Amniotic stem cell (primary cell): Measurements from ENCODE around the gene PWWP2B.
A peak's percentile ranks its signal among the peaks of the same experiment; 100 is the strongest.

Experiments
- DNase-seq: peaks from one replicate; lab custom pipeline; 2025; lab: John Stamatoyannopoulos, UW

PWWP2B gene

DNA sequence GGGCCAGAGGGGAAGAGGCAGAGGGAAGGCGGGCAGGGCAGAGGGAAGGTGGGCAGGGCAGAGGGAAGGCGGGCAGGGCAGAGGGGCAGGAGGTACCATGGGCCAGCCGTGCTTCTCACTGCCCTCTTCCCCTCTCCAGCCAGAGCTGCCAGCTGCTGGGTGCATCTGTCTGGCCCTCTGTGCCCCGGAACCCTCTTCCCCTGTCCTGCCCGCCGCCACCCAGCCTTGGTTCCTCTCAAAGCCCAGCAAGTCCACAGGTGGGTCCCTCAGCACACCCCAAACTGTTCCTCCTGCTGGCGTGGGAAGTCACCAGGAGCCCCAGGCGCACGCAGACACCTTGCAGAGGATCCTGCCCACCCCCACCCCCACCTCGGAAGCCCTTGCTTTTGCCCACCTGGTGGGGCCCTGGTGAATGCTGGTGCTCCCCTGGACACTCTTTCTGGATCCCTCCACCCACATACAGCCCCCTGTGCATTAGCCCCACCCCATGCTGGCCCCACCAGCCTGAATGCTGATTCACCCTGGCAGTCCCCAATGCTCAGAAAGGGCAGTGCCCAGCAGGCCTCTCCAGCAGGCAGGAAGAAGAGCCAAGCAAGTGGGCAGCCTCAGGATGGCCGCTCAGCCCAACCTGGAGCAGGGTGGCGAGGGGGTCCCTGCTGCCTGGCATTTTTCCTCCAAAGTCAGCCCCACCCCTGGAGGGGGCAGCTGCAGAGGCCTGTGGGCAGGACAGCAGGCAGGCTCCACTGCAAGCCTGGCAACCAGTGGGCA lies 1.9 kb upstream of the PWWP2B start:
- DNase-seq: no peak

DNA sequence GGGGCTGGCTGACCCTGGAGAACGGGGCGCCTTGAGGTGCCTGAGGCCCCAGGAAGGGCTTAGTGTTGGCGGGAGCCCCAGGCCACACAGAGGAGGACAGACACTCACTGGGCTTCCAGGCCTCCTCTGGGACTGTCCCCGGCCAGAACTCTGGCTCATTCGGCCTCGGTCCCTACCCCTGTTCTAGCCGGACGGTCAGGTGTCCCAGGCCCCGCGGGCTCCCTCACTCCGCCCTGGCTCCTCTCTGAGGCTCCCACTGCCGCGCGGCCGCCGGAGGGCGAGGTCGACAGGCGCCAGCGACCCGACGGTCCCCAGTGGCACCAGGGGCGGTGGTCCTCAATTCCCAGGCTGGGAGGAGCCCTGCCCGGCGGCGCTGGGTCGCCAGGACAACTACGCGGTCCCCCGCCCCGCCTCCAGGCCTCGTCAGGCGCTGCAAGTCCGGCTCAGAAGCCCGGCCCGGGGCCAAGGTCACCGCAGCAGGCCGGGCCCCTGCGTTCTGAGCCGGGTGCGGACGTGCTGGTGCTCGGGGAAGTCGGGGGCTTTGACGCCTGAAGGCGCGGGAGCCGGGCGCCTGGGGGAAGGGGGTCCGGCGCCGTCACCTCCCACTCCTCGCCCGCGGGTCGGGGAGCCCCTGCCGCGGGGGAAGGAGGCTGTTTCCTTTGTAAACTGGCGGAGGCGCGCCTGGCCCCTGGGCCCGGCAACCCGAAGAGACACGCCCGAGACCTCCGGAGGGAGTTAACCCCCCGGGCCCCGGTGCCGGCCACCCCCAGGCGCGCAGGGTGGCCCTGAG lies 1.1 kb upstream of the PWWP2B start:
- DNase-seq: no peak

DNA sequence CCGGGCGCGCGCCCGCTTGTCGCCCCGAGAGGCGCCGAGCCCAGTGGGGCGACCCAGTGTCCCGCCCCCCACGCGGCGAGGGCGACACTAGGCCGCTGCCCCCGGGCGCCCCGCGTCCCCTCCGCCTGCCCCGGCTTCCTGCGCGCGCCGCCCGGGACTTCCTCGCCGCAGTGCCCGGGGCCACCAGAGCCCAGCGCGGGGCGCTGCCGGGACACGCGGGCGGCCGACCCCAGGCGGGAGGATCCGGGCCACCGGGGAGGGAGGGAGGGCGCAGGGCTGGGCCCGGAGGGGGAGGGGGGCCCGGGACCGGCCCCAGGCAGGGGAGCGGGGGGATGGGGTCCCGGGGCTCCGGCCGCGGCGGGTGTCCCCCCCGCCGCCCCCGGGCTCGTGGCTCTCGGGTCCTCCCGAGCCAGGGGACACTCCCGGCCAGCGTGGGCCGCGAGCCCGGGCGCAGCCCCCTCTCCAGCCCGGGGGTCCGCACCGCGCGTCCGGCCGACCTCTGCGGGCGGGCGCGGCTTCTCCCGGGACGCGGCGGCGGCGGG lies 435 bp upstream of the PWWP2B start:
- no peak for DNase-seq

DNA sequence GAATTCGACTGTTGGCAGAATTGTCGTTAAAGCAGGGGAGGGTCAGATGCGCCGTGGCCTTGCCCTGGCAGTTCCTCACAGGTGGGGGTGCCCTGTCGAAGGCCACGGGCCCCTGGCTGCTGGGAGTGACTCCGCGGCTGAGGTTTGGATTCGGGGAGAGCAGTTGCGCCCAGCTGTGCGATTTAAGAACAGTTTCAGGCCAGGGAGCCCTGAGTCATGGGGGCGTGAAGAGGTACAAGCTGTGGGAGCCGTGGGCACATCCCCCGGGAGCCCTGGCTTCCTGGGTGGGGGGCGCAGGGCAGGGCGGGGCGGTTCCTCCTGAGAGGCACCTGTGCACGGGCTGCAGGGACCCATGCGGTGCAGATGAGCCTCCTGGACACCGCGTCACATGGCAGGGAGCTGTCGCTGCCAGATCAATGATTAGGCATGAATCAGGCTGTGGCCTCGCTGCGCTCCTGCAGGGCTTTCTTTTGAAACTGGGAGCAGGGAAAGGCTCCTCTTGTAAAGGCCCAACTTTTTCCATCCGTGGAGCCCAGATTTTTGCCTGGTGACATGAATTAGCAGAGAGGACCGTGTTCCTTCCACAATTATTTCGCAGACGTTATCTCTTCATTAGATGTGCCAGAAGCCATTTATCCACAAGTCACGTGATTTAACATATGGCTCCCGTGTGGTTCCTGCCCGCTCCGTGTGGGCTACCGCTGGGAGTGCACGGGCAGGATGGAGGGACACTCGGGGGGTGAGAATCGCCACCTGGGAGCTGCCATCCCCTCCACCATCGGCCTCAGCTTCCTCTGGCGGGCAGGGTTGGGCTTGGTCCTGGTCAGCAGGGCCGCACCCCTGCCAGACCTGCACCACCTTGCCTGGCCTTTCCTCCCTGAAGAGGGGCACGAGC lies 918 bp downstream of the PWWP2B start:
- peak; percentile 39 for DNase-seq

DNA sequence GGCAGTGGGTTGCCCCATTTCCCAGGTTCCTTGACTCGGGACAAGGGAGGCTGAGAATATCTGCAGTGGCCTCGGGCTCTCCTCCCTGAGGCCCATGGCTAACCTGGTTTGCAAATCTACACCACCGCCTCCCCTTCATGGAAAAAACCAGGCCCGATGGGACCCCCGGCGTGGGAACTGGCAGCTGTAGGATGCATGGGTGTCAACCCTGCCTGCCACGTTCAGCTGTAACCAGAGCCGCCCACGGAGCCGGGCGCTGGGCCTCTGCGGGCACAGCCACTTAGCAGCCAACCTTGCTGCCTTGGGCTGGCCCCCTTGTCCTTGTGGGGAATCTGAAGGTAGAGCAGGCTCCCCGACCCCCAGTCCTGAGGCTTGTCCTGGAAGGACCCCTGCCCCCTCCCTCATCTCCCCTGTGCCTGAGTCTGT lies 1.6 kb downstream of the PWWP2B start:
- DNase-seq: no peak

DNA sequence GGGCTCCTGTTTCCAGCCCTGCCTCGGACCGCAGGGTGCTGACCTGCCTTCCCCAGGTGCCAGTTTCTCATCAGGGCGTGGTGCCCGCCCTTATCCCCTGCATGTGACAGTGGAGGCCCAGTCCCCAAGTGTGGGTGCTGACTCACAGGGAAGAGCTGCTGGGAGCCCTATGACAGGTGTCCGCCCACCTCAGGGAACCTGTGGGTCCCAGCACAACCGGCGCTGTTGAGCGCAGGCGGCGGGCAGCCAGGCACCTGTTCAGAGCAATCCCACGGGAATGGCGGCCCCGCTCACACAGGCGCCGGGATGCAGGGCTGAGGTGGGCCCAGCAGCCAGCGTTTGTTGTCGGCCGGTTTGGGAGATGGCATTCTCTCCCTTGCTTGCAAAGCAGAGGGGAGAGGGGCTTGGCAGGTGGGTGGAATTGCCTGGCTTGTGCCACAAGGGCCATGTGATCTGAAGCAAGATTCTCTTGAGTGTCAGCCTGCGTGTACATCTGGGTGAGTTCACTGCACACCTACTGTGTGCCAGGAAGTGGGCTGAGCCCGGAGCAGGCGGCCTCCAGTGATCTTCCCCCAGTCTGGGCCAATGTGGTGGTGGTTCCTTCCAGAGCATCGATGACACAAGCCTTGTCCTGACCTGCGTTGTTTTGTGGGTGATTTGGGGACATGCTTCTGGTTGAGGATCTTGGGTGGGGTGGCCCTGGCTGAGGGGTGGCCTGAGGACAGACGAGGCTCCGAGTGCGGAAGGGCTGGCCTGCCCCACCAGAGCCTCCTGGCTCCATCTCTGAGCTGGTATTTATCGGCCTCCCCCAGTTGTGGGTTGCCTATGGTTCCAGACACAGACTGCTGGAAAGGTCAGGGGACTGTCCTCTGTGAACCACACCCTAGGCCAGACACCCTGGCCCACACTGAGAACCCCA lies 2.4 kb downstream of the PWWP2B start:
- DNase-seq: no peak

DNA sequence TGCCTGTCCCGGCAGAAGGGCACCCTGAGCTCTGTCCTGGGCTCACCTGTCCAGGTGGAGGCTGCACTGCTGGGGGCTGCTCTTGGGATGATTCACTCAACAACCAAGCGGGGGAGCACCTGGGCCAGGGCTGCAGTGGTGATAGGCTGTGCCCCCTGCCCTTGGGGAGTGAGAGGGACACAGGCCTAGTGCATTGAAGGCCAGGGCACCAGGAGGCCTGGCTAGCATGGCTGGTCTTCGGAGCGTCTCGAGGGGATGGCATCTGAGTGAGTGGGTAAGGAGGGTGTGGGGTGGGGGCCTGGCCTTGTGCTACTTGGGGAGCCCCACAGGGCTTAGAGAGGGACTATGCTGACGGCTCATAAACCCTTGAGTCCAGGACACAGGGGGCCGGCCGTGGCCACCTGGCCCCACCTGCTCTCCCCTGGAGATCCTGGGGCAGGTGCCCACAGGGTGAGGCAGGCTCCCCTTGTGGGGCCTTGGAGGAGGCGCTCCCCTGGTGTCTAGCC lies 3.1 kb downstream of the PWWP2B start:
- no peak for DNase-seq

DNA sequence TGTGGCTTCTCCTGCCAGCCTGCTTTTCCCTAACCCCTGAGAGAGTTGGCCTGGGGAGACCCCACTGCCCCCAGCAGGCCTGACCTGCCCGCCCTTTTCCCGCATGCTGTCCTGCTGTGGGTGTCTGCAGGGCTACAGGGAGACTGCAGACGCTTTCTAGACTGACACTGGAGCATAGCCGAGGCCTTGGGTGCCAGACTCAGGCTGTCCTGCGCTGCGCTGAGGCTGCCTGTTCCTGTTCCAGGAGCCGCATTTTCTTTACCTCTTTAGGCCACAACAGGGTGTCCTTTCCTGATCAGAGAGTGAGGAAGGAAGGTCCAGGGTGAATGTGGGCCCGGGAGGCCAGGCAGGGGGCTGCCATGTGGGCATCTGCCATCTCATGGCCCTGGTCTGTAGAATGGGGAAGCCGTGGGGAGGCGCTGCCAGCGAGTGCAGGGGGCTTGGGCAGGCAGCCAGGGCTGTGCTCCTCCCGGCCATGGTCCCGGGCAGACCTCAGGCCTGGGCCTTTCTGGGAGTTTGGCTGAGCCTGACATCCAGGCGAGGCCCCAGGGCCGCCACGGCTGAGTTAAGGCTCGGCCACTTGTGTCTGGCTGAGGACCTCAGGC lies 3.6 kb downstream of the PWWP2B start:
- DNase-seq: no peak

DNA sequence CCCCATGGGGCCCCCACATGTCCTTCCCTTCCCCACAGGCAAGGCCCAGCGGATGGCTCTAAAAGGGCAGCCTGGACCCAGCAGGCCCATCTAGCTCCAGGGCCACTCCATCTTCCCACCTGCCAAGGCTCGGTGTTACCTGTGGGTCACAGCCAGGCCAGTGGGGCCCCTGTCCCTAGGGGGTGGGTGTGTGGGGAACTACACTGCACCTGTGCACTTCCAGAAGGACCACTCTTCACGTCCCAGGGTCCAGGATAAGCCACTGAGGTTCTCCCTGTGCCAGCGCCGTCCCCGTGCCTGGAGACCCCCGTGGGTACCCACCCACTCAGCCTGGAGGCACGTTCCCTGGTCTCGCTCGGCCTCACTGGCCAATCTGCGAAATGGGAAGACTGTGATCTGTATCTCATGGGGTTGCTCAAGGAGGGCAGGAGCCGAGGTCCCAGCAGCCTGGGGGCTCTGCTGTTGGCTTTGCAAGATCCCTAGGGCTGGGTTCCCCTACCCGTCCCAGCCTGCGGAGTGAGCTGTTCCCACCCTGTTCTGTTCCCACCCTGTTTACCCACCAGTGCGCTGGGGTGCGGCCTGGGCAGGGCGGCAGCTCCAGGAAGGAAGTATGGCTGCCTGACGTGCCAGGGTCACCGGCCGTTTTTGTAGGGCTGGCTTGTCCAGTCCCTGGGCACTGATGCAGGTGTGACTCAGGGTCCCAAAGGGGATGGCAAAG lies 4.6 kb downstream of the PWWP2B start:
- DNase-seq: no peak

DNA sequence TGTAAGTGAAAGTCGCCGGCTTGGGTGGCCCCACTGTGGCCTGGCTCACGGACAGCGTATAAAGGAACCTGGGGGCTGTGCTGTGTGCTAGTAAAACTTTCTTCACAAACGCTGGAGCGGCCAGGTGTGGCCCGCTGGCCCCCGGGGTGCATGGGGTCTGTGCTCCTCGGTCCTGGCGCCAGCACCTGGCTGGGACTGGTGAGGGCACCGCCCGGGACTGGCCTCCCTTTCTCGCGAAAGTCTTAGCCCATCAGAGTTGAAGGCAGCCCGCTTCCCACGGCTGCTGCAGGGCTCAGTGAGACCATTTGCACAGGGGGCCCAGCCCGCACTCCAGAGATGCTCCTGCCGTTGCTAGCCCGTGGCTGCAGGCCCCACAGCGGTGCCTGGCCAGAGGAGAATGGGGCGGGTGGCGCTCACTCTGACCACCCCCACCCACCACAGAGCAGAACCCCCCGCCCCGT lies 5.8 kb downstream of the PWWP2B start:
- DNase-seq: no peak

DNA sequence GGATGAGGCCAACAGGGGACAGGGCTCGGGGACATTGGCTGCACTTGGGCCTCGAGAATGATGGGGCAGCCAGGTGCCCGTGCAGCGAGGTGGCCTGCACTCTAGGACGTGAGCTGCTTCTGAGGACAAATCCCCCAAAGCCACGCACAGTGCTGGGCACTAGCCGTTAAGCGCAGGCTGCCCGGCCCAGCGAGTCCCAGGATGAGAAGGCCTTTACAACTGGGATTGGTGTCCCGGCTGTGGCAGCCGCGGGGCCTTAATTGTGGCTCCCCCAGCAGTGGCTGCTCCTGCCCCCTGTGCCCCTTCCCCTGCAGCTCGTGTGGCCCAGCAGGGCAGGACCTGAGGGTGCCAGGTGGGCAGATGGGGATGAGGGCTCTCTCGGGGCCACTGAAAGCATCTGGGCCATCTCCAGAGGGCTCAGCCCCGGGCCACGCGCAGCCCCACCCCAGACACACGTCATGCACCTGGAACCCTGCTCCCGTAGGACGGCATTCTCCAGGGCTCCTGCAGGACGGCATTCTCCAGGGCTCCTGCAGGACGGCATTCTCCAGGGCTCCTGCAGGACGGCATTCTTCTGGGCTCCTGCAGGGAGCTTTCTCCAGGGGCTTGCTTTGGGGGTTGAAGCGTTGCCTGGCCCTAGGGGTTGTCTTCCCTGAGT lies 6.6 kb downstream of the PWWP2B start:
- no peak for DNase-seq

DNA sequence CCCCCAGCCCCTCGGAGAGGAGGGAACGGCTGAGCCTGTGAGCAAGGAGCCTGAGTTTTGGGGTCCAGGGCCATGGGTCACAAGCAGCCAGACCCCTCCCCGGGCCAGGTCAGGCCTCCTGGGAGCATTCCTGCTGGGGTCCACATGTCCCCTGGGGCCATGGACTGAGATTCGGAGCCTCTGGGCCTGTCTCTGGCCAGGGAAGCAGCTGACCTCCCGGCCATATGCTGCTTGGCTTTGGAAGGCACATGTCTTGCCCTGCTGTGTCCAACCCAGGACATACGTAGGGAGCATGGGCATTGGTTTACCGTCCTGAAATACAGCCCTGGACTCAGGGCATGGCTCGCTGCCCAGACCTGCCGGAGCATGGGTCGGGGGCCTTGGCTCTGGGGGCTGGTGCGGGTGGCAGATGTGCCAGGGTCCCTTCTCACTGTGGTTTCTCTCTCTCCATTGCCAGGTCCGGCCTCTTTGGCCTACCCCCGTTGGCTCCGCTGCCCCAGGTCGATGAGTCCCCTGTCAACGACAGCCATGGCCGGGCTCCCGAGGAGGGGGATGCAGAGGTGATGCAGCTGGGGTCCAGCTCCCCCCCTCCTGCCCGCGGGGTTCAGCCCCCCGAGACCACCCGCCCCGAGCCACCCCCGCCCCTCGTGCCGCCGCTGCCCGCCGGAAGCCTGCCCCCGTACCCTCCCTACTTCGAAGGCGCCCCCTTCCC lies 7.3 kb downstream of the PWWP2B start:
- no peak for DNase-seq

DNA sequence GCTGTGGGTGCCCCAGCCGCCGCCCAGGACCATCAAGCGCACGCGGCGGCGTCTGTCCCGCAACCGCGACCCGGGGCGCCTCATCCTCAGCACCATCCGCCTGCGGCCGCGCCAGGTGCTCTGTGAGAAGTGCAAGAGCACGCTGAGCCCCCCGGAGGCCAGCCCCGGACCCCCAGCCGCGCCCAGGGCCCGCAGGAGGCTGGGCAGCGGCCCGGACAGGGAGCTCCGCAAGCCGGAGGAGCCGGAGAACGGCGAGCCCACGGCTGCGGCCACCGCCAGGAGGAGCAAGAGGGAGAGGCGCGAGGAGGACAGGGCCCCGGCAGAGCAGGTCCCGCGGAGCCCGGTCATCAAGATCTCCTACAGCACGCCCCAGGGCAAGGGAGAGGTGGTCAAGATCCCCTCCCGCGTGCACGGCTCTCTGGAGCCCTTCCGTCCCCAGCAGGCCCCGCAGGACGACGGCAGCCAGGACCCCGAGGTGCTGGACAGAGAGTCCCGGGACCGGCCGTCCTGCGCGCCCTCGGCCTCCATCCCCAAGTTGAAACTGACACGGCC lies 8.0 kb downstream of the PWWP2B start:
- DNase-seq: no peak

DNA sequence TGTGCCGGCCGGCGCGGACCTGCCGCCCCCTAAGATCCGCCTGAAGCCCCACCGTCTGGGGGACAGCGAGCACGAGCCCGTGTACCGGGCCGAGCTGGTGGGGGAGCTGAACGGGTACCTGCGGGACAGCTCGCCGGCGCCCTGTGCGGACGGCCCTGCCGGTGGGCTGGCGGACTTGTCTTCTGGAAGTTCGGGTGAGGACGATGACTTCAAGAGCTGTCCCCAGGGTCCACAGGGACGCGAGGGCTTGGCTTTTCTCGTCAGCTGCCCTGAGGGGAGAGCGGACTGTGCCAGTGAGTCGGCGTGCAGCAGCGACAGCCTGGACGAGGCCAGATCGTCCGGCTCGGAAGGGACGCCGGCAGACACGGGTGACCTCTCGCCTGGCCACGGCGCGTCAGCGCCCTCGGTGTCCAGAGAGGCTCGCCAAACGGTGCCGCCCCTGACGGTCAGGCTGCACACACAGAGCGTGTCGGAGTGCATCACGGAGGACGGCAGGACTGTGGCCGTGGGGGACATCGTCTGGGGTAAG lies 8.5 kb downstream of the PWWP2B start:
- DNase-seq: no peak

DNA sequence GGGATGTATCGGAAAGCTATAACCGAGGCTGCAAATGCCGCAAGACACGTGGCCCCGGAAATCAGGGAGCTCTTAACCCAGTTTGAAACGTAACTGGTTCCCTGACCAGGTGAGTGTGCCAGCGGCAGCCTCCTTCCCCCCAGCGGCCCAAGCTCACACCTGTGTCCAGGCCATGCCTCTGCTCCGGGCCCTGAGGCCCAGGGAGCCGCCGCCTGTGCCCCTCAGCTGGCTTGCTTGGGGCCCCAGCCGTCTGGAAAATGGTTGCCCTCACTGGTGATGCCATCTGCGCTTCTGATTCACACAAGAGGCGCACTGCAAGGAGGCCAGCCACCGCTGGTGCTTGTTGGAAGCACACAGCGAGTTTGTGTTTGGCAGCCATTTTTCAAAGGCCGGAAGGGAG lies 9.2 kb downstream of the PWWP2B start:
- no peak for DNase-seq

DNA sequence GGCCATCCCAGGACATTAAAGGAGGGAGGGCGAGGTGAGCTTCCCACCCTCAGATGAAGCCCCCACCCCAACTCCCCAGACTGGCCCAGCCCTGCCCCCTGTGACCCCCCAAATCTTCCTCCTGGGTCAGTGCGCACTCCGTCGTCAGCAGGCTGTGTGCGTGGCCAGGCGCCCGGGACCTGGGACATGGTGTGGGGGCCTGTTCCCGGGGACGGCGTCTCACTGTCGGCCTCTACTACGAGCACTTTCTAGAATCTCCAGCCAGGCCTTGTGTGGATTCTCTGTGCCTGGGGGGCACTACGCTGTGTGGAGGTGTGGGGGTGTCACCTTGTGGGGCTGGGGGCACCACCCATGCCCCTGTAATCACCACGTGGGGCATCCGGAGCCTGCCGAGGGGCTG lies 9.8 kb downstream of the PWWP2B start:
- DNase-seq: no peak

DNA sequence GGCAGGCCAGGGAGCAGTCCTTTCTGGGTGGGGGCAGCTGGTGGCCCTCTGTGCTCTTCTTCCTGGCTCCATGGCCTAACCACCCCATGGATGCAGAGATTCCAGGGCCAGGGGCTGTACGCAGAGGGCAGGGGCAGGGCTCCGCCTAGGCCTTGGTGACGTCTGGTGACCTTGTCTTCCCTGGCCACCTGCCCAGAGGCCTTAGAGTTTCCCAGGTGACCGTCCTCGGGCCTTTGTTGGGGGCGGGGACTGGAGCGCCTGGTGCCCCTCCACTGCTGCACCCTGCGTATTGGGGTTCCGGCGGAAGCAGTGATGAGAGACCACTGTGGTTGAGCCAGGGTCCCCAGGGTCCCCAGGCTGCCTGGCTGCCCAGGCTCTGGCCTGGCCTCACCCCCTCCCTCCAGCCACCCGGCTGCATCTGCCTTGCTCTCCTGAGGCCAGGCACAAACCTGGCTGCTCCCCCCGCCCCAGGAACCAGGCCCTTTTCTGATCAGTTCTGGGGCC lies 10.3 kb downstream of the PWWP2B start:
- no peak for DNase-seq

DNA sequence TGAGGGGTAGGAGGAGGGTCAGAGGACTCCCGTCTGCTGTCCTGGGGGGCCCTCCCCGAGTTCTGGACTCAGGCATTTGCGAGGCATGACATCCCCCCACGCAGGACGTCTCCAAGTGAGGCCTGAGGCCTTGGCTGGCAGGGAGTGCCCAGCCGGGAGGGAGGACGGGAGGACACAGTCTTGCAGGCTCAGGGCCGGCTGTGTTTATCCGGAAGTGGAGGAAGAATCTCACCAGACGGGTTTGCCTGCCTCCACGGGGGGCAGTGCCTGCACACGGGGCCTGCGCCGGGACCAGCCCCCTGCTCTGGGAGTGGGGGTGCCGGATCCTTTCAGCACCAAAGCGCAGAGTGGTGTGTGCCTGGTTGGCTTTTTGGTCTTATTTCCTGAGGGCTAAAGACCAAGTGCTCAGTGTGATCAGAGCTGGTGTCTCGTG lies 10.9 kb downstream of the PWWP2B start:
- no peak for DNase-seq
